GM19463 (cell line): ENCODE results near the gene ZRANB3.
"Not testable (repeated sequence)": the region's sequence is repeated elsewhere in the genome, so short reads cannot be mapped to it uniquely, and the experiment has no call there.

Experiments
- ATAC-seq: cut with Tn5 transposase; IDR thresholded peaks from one replicate; pipeline ENCODE4 v1.9.1; 2021; ENCODE audit warnings: mild to moderate bottlenecking, moderate library complexity; ENCODE audit not compliant: unreplicated experiment

The ZRANB3 gene

GRCh38 chr2:135494503-135494902 is 36.5 kb downstream of the ZRANB3 start:
- ATAC-seq = no peak

GRCh38 chr2:135490376-135490775 is 40.6 kb downstream of the ZRANB3 start:
- no peak for ATAC-seq

GRCh38 chr2:135485441-135485840 is 45.6 kb downstream of the ZRANB3 start:
- no peak for ATAC-seq

GRCh38 chr2:135475128-135475527 is 55.9 kb downstream of the ZRANB3 start:
- no peak for ATAC-seq

- ATAC-seq = no peak
Measured at GRCh38 chr2:135473567-135473966, 57.5 kb downstream of the ZRANB3 start.

- no peak for ATAC-seq
Measured at GRCh38 chr2:135471106-135471505, 59.9 kb downstream of the ZRANB3 start.

GRCh38 chr2:135457279-135457678 is 73.7 kb downstream of the ZRANB3 start:
- no peak for ATAC-seq

GRCh38 chr2:135456835-135457234 is 74.2 kb downstream of the ZRANB3 start:
- ATAC-seq = no peak

GRCh38 chr2:135456431-135456830 is 74.6 kb downstream of the ZRANB3 start:
- no peak for ATAC-seq

- ATAC-seq = no peak
Measured at GRCh38 chr2:135454608-135455007, 76.4 kb downstream of the ZRANB3 start.

GRCh38 chr2:135453027-135453426 is 78.0 kb downstream of the ZRANB3 start:
- not testable (repeated sequence) for ATAC-seq

GRCh38 chr2:135451966-135452365 is 79.1 kb downstream of the ZRANB3 start:
- ATAC-seq = no peak

GRCh38 chr2:135443013-135443412 is 88.0 kb downstream of the ZRANB3 start:
- not testable (repeated sequence) for ATAC-seq

GRCh38 chr2:135435155-135435554 is 95.9 kb downstream of the ZRANB3 start:
- not testable (repeated sequence) for ATAC-seq

- no peak for ATAC-seq
Measured at GRCh38 chr2:135424849-135425248, 106.2 kb downstream of the ZRANB3 start.

GRCh38 chr2:135422898-135423297 is 108.1 kb downstream of the ZRANB3 start:
- ATAC-seq = no peak

- ATAC-seq = no peak
Measured at GRCh38 chr2:135411646-135412045, 119.4 kb downstream of the ZRANB3 start.

GRCh38 chr2:135409436-135409835 is 121.6 kb downstream of the ZRANB3 start:
- ATAC-seq = no peak

- not testable (repeated sequence) for ATAC-seq
Measured at GRCh38 chr2:135396259-135396658, 134.8 kb downstream of the ZRANB3 start.

GRCh38 chr2:135386993-135387392 is 144.0 kb downstream of the ZRANB3 start:
- ATAC-seq = no peak

- ATAC-seq = no peak
Measured at GRCh38 chr2:135378591-135378990, 152.4 kb downstream of the ZRANB3 start.

- no peak for ATAC-seq
Measured at GRCh38 chr2:135373702-135374101, 157.3 kb downstream of the ZRANB3 start.

GRCh38 chr2:135349941-135350340 is 181.1 kb downstream of the ZRANB3 start:
- ATAC-seq = no peak
